GOT3 (cell line): ENCODE results near the gene ASRGL1.

Experiments
- DNase-seq: peaks from one replicate; lab custom pipeline; 2025; ENCODE audit warnings: mixed read lengths; lab: John Stamatoyannopoulos, UW

ASRGL1 gene

DNA sequence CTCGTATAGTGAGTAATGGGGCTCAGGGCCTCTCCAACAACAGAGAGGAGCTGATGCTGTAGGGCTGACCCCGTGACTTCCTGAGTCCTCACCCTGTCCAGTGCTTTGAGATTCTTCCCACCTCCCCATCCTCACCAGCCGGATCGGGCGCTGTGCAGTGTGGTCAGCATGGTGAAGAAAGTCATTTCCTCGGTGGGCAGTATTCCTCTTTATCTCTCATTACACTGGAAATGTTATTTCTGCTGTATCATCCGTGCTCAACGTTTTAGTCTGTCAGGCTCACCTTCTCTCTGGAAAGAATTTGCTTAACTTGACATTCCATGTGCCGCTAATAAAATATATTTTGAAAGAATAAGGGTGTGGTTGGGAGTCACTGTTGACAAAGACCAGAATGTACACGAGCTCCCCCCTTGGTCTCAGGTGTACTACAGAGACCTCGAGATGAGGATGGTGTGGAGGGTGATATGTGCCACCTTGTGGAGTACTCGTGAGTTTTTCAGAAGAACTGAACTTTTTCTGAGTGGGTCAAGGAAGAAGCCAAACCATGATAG lies 55.9 kb downstream of the ASRGL1 start:
- no peak for DNase-seq

DNA sequence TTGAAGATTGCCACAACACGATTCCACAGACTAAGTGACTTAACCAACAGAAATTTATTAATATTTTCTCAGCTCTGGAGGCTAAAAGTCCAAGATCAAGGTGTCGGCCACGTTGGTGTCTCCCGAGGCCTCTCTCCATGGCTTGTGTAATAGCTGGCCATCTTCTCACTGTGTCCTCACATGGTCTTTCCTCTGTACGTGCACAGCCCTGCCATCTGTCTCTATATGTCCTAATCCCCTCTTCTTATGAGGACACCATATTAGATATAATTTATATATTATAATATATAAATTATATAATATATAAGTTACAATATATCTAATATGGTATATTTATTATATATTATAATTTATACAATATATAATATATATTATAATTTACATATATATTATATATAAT lies 56.5 kb downstream of the ASRGL1 start:
- DNase-seq, result no peak

DNA sequence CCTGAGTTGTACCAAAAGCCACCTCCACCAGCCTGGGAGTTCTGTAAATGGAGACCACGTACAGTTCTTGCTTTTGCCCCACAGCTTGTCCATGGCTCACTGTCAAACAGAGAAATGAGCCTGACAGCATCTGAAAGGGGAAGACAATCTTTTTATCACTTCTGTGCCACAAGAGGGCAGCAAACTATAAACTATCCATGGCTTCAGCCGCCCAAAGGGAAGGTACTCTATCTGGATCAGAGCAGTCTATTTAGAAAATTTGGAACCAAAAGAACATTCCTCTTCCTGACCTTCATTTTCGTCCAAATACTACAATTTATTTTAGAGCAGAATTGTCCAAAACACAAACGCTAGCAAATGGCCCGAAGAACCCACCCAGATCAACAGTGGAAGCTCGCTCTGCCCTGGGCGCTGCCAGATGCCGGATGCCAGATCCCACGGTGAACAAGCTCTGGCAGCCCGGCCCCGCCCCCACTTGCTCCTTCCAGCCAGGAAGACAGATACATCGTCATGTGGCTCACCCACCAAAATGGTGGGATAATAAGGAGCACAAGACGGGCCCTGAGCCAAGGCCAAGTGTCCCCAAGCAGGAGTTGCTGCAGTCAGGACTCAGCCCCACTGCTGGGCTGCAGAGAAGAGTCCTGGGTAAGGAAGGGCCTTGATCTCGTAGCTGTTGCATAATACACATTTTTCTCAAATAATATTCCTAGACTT lies 57.7 kb downstream of the ASRGL1 start:
- DNase-seq, result no peak

DNA sequence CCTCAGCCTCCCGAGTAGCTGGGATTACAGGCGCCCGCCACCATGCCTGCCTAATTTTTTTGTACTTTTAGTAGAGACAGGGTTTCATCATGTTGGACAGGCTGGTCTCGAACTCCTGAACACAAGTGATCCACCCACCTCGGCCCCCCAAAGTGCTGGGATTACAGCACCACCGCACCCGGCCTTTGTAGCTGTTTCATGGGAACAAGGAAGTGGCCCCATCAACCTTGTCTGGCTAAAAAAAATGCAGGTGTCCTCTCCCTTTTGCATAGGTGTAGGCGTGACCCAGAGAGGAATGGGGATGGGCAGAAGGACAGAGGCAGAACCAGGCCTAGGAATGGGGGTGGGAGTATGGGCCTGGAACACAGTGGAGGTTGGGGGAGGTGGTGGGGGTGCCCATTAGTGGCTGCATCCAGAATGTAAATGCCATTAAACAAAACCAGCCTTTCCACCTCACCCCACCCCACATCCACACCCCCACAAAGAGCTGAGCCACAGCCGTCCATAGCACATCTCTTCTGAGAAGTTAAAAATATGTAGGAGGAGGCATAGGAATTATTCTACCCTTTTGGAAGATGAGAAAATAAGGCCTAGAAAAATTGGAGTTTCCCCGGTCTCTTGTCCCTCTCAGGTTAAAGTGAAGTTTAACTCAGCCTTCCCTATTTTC lies 58.8 kb downstream of the ASRGL1 start:
- no peak for DNase-seq

- DNase-seq, result no peak
Measured at GRCh38 chr11:62398011-62398994, 61.1 kb downstream of the ASRGL1 start.

DNA sequence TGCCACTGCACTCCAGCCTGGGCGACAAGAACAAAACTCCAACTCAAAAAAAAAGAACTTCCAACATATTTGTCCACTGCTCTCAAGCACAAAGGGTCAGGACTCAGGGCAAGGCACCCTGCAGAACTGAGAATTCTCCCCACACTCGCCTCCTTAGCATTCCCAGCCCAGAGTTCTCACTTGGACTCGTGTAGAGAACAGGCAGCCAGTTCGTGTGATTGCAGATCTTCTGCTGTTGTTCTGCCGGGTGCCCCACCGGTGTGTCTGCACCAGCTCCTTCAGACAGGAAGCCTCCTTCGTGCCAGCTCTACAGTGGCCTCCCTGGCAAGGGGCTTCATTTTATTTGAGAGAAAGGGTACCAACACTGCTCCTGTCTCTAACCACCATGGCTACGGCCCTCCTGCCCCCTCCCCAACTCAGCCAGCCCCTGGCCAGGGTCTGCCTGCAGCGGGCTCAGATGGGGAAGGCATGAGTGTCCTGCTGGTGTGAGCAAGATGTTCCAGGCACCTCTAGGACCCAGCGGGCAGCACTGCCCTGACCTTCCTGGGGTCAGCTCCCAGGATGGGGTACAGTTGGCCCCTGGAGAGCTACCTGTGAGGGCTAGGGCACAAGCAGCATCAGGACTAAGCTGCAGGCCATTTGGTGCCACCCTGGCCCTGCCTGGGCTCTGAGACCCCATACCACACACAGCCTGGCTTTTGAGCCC lies 62.1 kb downstream of the ASRGL1 start:
- DNase-seq, result no peak

DNA sequence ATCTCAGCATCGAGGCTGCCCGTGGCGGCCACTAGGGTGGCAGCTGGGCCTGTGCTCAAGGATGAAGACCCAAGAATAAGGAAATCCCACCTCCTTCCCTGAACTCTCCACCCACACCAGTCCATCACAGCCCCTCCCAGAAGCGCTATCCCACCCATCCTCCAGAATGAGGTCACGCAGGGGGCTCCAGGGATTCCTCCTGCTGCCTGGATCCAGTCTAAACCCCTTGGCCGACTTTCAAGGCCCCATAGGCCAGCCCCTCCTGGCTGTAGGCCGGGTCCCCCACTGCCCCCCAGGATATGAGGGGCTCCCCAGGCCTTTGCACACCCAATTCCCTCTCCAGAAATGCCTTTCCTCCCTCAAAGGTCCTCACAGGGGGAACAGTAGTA lies 62.6 kb downstream of the ASRGL1 start:
- DNase-seq, result no peak

DNA sequence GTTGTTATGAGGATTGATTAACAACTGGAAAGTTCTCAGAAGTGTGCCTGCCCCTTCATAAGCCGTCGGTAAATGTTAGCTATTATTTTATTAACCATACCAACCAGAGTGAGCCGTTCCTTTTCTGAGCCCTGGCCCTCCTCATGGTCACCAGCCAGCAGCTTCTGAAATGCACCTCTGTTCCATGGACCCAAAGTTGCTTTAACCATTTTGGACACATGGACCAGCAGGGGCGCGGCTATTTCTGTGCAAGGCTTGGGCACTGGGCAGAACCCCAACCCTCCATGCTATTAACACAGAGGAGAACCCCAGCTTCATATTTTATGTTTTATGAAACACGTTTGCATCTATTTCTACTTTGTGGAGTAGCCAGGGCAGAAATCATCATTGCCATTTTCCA lies 63.0 kb downstream of the ASRGL1 start:
- DNase-seq, result no peak

DNA sequence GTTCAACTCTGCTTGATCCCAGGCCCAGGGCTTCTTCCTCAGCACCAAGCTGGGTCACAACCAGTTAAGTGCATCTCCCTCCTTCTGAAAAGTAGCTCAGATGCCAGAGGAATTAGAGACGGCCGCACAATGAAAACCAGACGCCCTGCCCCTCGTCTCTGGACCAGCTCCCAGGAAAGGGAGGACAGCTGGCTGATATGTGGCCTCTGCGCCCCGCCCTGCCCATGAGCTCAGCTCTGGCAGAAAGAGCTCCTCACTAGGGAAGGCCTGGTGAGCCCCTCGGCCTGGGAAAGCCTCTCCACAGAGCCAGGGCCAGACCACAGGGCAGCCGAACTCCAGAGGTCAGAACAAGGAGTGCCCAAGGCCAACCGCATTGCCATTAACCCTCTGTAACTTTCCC lies 63.5 kb downstream of the ASRGL1 start:
- no peak for DNase-seq

- no peak for DNase-seq
Measured at GRCh38 chr11:62401356-62401755, 64.1 kb downstream of the ASRGL1 start.

- no peak for DNase-seq
Measured at GRCh38 chr11:62401811-62402210, 64.6 kb downstream of the ASRGL1 start.

- DNase-seq, result no peak
Measured at GRCh38 chr11:62402226-62402959, 65.1 kb downstream of the ASRGL1 start.

- no peak for DNase-seq
Measured at GRCh38 chr11:62402960-62403730, 65.9 kb downstream of the ASRGL1 start.

DNA sequence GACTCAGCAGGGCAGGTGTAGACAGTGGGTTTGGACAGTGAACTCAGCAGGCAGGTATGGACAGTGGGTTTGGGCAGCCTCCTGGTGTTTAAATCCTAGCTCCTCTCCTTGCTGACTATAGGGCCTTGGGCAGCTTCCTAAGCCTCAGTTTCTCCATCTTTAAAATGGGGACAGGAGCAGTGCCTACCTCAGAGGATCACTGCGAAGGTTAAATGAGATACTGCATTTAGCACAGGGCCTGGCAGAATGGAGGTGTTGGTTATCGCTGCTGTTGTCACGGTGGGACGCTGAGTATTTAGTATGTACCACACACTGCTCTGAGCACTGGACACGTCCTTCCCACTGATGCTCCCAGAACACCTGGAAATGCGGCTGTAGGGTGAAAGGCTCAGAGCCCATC lies 67.2 kb downstream of the ASRGL1 start:
- DNase-seq, result no peak

- no peak for DNase-seq
Measured at GRCh38 chr11:62404901-62405300, 67.7 kb downstream of the ASRGL1 start.

- no peak for DNase-seq
Measured at GRCh38 chr11:62406034-62406433, 68.8 kb downstream of the ASRGL1 start.

DNA sequence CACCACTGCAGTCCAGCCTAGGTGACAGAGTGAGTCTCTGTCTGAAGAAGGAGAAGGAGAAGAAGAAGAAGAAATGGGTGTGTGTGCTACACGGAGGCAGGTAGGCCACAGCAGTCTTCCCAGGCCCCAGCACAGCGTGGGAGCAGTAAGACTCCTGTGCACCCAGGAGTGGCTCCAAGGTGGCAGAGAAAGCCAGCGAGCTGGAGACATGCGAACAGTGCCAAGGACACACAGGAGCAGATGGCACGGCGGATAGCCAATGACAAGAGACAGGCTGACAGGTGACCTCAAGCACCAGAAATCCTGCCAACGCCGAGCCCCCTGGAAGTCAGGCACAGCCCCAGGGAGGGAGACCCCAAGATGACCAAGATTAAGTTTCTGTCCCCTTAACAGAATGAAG lies 72.6 kb downstream of the ASRGL1 start:
- no peak for DNase-seq

DNA sequence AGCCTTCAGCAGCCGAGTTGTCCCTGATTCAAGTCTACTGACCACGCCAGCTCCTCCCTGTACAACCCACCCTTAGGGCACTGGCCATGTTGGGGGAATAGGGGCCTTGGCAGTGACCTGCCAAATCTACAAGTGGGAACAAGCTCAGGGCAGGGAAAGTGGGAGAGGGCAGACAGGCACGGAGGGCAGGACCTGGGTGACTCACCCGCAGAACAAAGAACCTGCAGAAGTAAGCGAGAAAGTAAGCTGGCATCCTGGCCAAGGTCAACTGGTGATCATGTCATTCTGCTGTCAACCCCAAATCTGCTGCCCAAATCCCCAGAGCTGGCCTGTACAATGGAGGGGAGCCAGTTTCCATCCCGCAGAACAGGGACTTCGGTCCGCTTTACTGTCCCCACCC lies 73.7 kb downstream of the ASRGL1 start:
- DNase-seq, result no peak

DNA sequence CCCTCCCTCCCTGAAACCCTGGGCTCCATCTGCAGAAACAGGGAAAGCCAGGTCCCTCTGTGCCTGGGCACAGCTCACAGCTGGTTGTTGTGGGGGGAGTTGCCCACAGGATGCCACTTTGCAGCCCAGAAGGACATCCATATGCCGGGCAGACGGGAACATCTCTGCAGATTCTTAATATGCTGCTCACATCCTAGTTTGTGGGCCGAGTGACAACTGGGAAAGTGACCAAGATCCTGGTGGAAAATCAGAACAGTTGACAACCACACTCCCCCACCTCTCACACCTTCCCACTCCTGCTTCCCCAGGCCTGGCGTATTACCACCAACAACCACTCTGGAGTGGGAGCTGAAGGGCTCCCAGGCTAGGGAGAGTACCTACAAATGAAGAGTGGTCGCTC lies 74.3 kb downstream of the ASRGL1 start:
- no peak for DNase-seq

DNA sequence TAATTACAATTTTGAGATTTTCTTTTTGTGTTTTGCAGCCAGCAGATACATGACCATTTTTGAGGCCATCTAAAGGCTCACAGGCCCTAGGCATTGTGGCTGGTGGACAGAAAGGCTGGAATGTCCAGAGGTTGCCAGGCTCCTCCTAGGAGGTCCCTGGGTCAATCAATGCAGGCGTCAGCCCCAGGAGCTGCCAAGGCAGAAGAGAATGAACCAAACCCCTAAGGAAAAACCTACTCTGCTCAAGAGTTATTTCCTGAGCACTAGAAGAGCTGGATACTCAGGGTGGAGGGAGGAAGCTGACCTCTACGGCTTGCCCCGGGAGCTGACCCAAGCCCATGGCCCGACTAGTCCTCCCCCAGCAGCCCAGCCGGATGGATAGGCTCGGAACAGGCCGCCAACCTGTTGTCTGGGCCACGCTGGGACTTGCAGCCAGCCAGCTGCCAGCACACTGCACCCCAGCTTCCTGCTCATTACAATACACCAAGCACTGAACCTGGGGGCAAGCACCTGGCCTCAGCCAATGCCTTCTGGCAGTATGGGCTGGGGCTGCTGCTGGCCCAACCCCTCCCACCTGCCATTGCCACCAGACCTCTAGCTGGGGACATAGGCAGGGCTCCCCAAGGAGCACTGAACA lies 75.9 kb downstream of the ASRGL1 start:
- no peak for DNase-seq
